Trophoblast cell (in vitro differentiated cells and primary cell): Measurements from ENCODE around the gene RECQL5.
A peak's percentile ranks its signal among the peaks of the same experiment; 100 is the strongest.

ENCODE experiments used
- DNase-seq, 2 donors: peaks; one replicate each; pipeline ENCODE4 v3.0.0-alpha.2; 2016
- H2AFZ ChIP-seq: 2 replicates; pipeline ENCODE4 v1.6.1; 2013; ENCODE audit warnings: low read length, moderate library complexity, mild to moderate bottlenecking; ENCODE audit not compliant: insufficient read depth, poor library complexity
- H2AK5ac ChIP-seq: 2 replicates; pipeline ENCODE4 v1.6.1; 2013; ENCODE audit warnings: mild to moderate bottlenecking, low read length
- H2BK120ac ChIP-seq: 2 replicates; pipeline ENCODE4 v1.6.1; 2013; ENCODE audit warnings: low read length, mild to moderate bottlenecking, moderate library complexity; ENCODE audit not compliant: insufficient read depth, poor library complexity
- H2BK12ac ChIP-seq: 2 replicates; pipeline ENCODE4 v1.6.1; 2013; ENCODE audit warnings: mild to moderate bottlenecking, low read length, moderate library complexity
- H2BK5ac ChIP-seq: 2 replicates; pipeline ENCODE4 v1.6.1; 2013; ENCODE audit warnings: low read length, low read depth, moderate library complexity, mild to moderate bottlenecking; ENCODE audit not compliant: poor library complexity
- H3K14ac ChIP-seq: 2 replicates; pipeline ENCODE4 v1.6.1; 2013; ENCODE audit warnings: mild to moderate bottlenecking, low read length
- H3K18ac ChIP-seq: 2 replicates; pipeline ENCODE4 v1.6.1; 2013; ENCODE audit warnings: mild to moderate bottlenecking, low read length
- H3K23ac ChIP-seq: 2 replicates; pipeline ENCODE4 v1.6.1; 2013; ENCODE audit warnings: low read length
- H3K27ac ChIP-seq: 2 replicates; pipeline ENCODE4 v1.5.1; 2013; ENCODE audit warnings: low read depth, mild to moderate bottlenecking, inconsistent platforms, low read length, moderate library complexity
- H3K27me3 ChIP-seq: 2 replicates; pipeline ENCODE4 v1.6.1; 2013; ENCODE audit warnings: inconsistent platforms, mild to moderate bottlenecking, low read length, moderate library complexity; ENCODE audit not compliant: insufficient read depth
- H3K36me3 ChIP-seq, 2 experiments: 1 replicate in 1 of 2; 2 replicates in 1 of 2; pipeline ENCODE4 v1.6.1; 2013; ENCODE audit warnings: low read length in 2 of 2, mild to moderate bottlenecking in 2 of 2, moderate library complexity in 1 of 2; ENCODE audit not compliant: insufficient read depth in 2 of 2, control insufficient read depth in 1 of 2
- H3K4ac ChIP-seq: 2 replicates; pipeline ENCODE4 v1.6.1; 2013; ENCODE audit warnings: low read depth, mild to moderate bottlenecking, low read length, moderate library complexity
- H3K4me1 ChIP-seq, 2 experiments: 1 replicate in 1 of 2; 2 replicates in 1 of 2; pipeline ENCODE4 v1.6.1; 2013; ENCODE audit warnings: low read length in 2 of 2, mild to moderate bottlenecking in 2 of 2, moderate library complexity in 1 of 2; ENCODE audit not compliant: insufficient read depth in 2 of 2, control insufficient read depth in 1 of 2
- H3K4me2 ChIP-seq: 2 replicates; pipeline ENCODE4 v1.6.1; 2013; ENCODE audit warnings: inconsistent platforms, mild to moderate bottlenecking, low read length, moderate library complexity
- H3K4me3 ChIP-seq: 2 replicates; pipeline ENCODE4 v1.5.1; 2013; ENCODE audit warnings: mild to moderate bottlenecking, low read depth, low read length, inconsistent platforms
- H3K79me1 ChIP-seq: one replicate; pipeline ENCODE4 v1.6.1; 2013; ENCODE audit warnings: low read length
- H3K79me2 ChIP-seq: 2 replicates; pipeline ENCODE4 v1.6.1; 2013; ENCODE audit warnings: low read length, mild to moderate bottlenecking; ENCODE audit not compliant: control insufficient read depth, insufficient read depth, poor library complexity
- H3K9ac ChIP-seq: 2 replicates; pipeline ENCODE4 v1.6.1; 2013; ENCODE audit warnings: mild to moderate bottlenecking, low read length
- H3K9me3 ChIP-seq: 2 replicates; pipeline ENCODE4 v1.6.1; 2013; ENCODE audit warnings: low read depth, mild to moderate bottlenecking, control low read depth, inconsistent platforms, low read length; ENCODE audit not compliant: insufficient read depth
- H4K12ac ChIP-seq: 2 replicates; pipeline ENCODE4 v1.6.1; 2013; ENCODE audit warnings: low read depth, mild to moderate bottlenecking, low read length, moderate library complexity
- H4K8ac ChIP-seq: 2 replicates; pipeline ENCODE4 v1.6.1; 2013; ENCODE audit warnings: low read depth, mild to moderate bottlenecking, low read length, moderate library complexity
- H4K91ac ChIP-seq: one replicate; pipeline ENCODE4 v1.6.1; 2013; ENCODE audit warnings: low read depth, mild to moderate bottlenecking, low read length, moderate library complexity
- WGBS: extraction: QIAGEN DNeasy Blood & Tissue Kit; methylation state at CpG from one replicate; pipeline ENCODE4 v1.1.7; 2013; ENCODE audit warnings: missing lambda C conversion rate; ENCODE audit not compliant: insufficient read length, insufficient coverage; ENCODE audit errors: extremely low coverage; 5-methylcytosine and 5-hydroxymethylcytosine counted together

The RECQL5 gene

DNA sequence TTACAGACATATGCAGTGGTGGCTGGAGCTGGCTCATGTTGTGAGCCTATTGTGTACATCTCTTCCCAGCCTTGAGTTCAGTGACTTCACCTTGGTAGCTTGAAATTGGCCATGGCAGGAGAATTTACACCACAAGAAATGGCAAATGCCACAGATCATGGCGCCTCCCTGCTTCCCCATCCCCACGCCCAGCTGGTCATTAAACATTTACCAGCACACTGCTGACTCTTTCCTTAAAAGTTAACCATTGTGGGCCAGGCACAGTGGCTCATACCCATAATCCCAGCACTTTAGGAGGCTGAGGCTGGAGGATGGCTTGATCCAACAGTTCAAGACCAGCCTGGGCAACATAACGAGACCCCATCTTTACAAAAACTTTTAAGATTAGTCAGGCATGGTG is 31.7 kb upstream of the RECQL5 start:
- Histone ChIP-seq H3K27me3 (no peaks in the 10 kb centered on the region), H3K23ac (no peak overlapping the region), H4K8ac (no peak overlapping the region), H3K79me1 (peaks cover 16% of the 10 kb centered on the region), H3K4me1 (peaks cover 44 to 48% of the 10 kb centered on the region in 2 experiments), H3K9ac (no peak overlapping the region), H2AFZ (no peak overlapping the region), H2AK5ac (no peak overlapping the region), H4K12ac (no peak overlapping the region), H2BK120ac (no peak overlapping the region), H3K4me3 (no peak overlapping the region), H2BK5ac (no peak overlapping the region), H3K14ac (no peak overlapping the region), H3K18ac (no peak overlapping the region), H3K9me3 (no peaks in the 10 kb centered on the region), H3K27ac (no peak overlapping the region), H3K79me2 (no peaks in the 10 kb centered on the region), H3K4me2 (no peak overlapping the region), H3K36me3 (peaks cover 55 to 68% of the 10 kb centered on the region in 2 experiments), H4K91ac (peak overlapping the region; percentile 62), H2BK12ac (no peak overlapping the region), H3K4ac (no peak overlapping the region)
- WGBS, result no CpG with 5 or more reads among the region's 3 CpGs
- no peak for DNase-seq

DNA sequence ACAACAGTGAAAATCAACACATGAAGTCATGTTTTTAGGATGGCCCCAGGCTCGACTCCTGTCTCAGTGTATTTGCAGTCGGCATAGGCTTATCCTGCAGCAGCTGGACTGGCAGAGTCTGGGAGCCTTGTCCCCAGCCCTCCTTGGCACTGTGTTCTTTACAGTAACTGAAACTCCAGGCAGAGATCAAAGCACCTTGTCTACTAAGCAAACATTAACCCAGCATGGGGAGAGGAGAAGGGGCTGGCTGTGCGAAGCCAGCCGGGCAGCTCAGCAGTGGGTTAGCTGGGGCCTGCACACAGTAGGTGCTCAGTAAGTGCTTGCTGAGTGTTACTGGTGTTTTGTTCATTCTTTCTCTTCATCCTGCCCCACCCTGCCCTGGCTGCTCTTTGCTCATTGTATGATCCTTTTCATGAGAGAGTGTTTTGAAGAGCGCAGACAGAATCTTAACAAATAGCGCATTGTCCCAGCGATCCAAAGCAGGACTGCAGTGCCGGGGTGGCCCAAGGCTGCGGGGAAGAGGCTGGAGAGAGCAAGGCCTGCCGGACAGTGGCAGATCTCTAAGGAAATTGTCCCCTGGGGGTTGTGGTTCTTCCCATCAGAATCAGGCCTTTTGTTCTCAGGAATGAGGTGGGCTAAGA is 30.8 kb upstream of the RECQL5 start:
- H3K4ac ChIP-seq, result no peak overlapping the region
- no CpG with 5 or more reads among the region's 10 CpGs for WGBS
- no peak overlapping the region for H2BK12ac ChIP-seq
- no peak overlapping the region for H2AFZ ChIP-seq
- H3K36me3 ChIP-seq, result peaks cover 51 to 67% of the 10 kb centered on the region in 2 experiments
- H3K4me2 ChIP-seq, result no peak overlapping the region
- peak overlapping the region; percentile 55 for H3K27ac ChIP-seq
- no peak overlapping the region for H3K9ac ChIP-seq
- no peak overlapping the region for H3K4me3 ChIP-seq
- H3K9me3 ChIP-seq, result no peaks in the 10 kb centered on the region
- no peaks in the 10 kb centered on the region for H3K79me2 ChIP-seq
- peak overlapping the region; percentile 54 for H4K91ac ChIP-seq
- H3K14ac ChIP-seq, result peak overlapping the region; percentile 21
- H4K12ac ChIP-seq, result no peak overlapping the region
- no peak overlapping the region for H2AK5ac ChIP-seq
- H2BK120ac ChIP-seq, result peak overlapping the region; percentile 21
- no peak for DNase-seq
- no peak overlapping the region for H3K23ac ChIP-seq
- peak overlapping the region; percentile 13 for H3K18ac ChIP-seq
- H3K79me1 ChIP-seq, result peaks cover 16% of the 10 kb centered on the region
- no peak overlapping the region for H4K8ac ChIP-seq
- peaks cover 46 to 50% of the 10 kb centered on the region in 2 experiments for H3K4me1 ChIP-seq
- no peak overlapping the region for H2BK5ac ChIP-seq
- H3K27me3 ChIP-seq, result no peaks in the 10 kb centered on the region

DNA sequence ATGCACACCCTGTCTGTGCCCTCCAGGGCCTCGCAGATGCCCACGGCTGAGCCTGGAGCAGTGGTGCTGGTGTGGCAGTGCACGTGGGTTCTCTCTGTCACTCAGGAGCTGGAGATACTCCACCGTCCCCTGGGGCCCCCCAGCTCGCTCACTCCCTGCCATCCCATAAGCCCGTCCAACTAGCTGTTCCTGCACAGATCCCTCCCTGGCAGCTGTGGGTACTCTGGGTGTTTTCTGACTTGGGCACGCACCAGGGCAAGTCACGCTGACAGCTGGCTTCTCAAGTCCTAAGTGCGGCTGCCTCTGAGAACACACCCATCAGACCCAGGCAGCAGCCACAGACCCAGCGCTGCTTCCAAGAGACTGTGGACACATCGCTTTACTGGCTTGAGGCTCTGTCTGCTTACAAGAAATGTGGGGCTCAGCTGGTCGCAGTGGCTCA is 28.9 kb upstream of the RECQL5 start:
- DNase-seq, result no peak
- no CpG with 5 or more reads among the region's 12 CpGs for WGBS
- H3K36me3 ChIP-seq, result peaks cover 48 to 58% of the 10 kb centered on the region in 2 experiments

DNA sequence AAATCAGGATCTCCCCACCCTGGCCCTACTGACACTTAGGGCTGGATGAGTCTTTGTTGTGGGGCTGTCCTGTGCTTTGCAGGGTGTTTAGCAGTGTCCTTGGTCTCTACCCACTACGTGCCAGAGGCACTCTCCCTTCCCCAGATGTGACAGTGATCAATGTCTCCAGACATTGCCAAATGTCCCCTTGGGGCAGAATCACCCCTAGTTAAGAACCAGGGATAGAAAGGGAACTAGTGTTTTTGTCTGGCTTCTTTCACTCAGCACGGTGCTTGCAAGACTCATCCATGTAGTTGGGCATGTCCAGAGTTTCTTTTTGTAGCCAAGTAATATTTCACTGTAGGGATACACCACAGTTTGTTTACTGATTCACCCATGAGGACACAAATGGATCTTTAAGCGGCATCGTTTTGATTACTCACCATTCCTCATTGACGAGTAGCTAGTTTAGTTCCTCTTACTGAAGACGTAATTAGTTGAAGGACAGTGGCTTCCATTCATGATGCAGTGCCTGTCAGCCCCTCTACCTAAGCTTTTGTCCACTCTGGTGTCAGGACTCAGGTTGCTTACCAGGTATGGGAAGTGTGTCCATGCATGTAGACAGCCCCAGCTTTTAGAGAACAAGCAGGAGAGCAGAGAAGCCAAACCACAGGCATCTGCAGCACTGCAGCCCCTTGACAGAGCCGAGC is 28.3 kb upstream of the RECQL5 start:
- H3K18ac ChIP-seq, result peak overlapping the region; percentile 14
- no peak overlapping the region for H2BK120ac ChIP-seq
- H3K4me1 ChIP-seq, result peaks cover 40 to 42% of the 10 kb centered on the region in 2 experiments
- H3K79me1 ChIP-seq, result peaks cover 10% of the 10 kb centered on the region
- H3K4me3 ChIP-seq, result no peak overlapping the region
- H3K4ac ChIP-seq, result no peak overlapping the region
- no peaks in the 10 kb centered on the region for H3K9me3 ChIP-seq
- no peak overlapping the region for H2AFZ ChIP-seq
- no peak overlapping the region for H2BK5ac ChIP-seq
- no peak overlapping the region for H3K23ac ChIP-seq
- H3K9ac ChIP-seq, result no peak overlapping the region
- H3K36me3 ChIP-seq, result peaks cover 47 to 58% of the 10 kb centered on the region in 2 experiments
- no peak overlapping the region for H3K4me2 ChIP-seq
- no peak overlapping the region for H4K8ac ChIP-seq
- H3K14ac ChIP-seq, result no peak overlapping the region
- H4K12ac ChIP-seq, result no peak overlapping the region
- no peaks in the 10 kb centered on the region for H3K27me3 ChIP-seq
- peaks cover 5% of the 10 kb centered on the region for H3K79me2 ChIP-seq
- peak overlapping the region; percentile 42 for H3K27ac ChIP-seq
- H2BK12ac ChIP-seq, result no peak overlapping the region
- no CpG with 5 or more reads among the region's 7 CpGs for WGBS
- no peak overlapping the region for H4K91ac ChIP-seq
- no peak for DNase-seq
- H2AK5ac ChIP-seq, result no peak overlapping the region

More for the DNA sequence above, 28.9 kb upstream of the RECQL5 start:
- peak overlapping the region; percentile 5 for H2BK5ac ChIP-seq
- H4K91ac ChIP-seq, result peak overlapping the region; percentile 21
- H3K9ac ChIP-seq, result no peak overlapping the region
- no peak overlapping the region for H3K4ac ChIP-seq
- peak overlapping the region; percentile 14 for H3K18ac ChIP-seq
- H2BK120ac ChIP-seq, result no peak overlapping the region
- no peaks in the 10 kb centered on the region for H3K9me3 ChIP-seq
- H3K27me3 ChIP-seq, result no peaks in the 10 kb centered on the region
- H3K79me2 ChIP-seq, result peaks cover 1% of the 10 kb centered on the region
- peak overlapping the region; percentile 42 for H3K27ac ChIP-seq
- no peak overlapping the region for H2AFZ ChIP-seq
- no peak overlapping the region for H3K14ac ChIP-seq
- no peak overlapping the region for H3K23ac ChIP-seq
- no peak overlapping the region for H2BK12ac ChIP-seq
- no peak overlapping the region for H3K4me3 ChIP-seq
- peaks cover 10% of the 10 kb centered on the region for H3K79me1 ChIP-seq
- H4K12ac ChIP-seq, result no peak overlapping the region
- H3K4me2 ChIP-seq, result no peak overlapping the region
- peaks cover 43 to 45% of the 10 kb centered on the region in 2 experiments for H3K4me1 ChIP-seq
- peak overlapping the region; percentile 2 for H4K8ac ChIP-seq
- no peak overlapping the region for H2AK5ac ChIP-seq
